Caco-2 (cell line): ENCODE data around the gene SDCCAG8. TPM values are rescaled to one million over a fixed set of nuclear protein-coding genes. Genes with fewer than 3 reads are reported as not detected.

Experiments
- BruUV-seq: library from RNA; stranded (reverse); fragments of 400-500 nt; replicated peaks from 2 replicates; lab custom pipeline; 2021; lab: Mats Ljungman, UMichigan
- CTCF ChIA-PET: fragments of 300-600 bp; sonication (Branson Sonifier 250); formaldehyde crosslinking; loops from one replicate; lab custom pipeline; 2022; ENCODE audit warnings: antibody characterized with exemption; lab: Charles Lee
- POLR2A ChIA-PET: fragments of 300-600 bp; sonication (Branson Sonifier 250); formaldehyde crosslinking; loops from one replicate; lab custom pipeline; 2022; ENCODE audit warnings: antibody characterized with exemption; lab: Charles Lee
- DNase-seq, 2 experiments: peaks; one replicate each; pipeline versions ENCODE4 v3.0.0 to v3.0.0-alpha.2; 2020 to 2022
- H3K27me3 ChIP-seq: replicated peaks from 2 replicates; pipeline ENCODE4 v1.6.0; 2011; ENCODE audit warnings: low read length; ENCODE audit not compliant: control insufficient read depth, insufficient read depth
- H3K36me3 ChIP-seq: 2 replicates; pipeline ENCODE4 v1.5.1; 2011; ENCODE audit warnings: low read length; ENCODE audit not compliant: control insufficient read depth, insufficient read depth
- H3K4me1 ChIP-seq: fragments of 250-450 bp; sonication (Bioruptor Pico); 2 replicates; pipeline ENCODE4 v1.5.1; 2020; ENCODE audit warnings: mild to moderate bottlenecking
- H3K4me3 ChIP-seq: 2 replicates; pipeline ENCODE4 v1.5.1; 2011; ENCODE audit warnings: low read depth, mild to moderate bottlenecking, control low read depth, low read length
- H3K9me3 ChIP-seq: fragments of 250-450 bp; sonication (Bioruptor Pico); 2 replicates; pipeline ENCODE4 v1.5.1; 2020; ENCODE audit warnings: mild to moderate bottlenecking, moderate library complexity
- H3K27ac Mint-ChIP-seq: one replicate; pipeline ENCODE4 v1.8.0; 2022; ENCODE audit warnings: mixed read lengths; ENCODE audit not compliant: unreplicated experiment
- H3K27me3 Mint-ChIP-seq: one replicate; pipeline ENCODE4 v1.8.0; 2022; ENCODE audit warnings: mixed read lengths; ENCODE audit not compliant: insufficient read depth, unreplicated experiment
- H3K36me3 Mint-ChIP-seq: one replicate; pipeline ENCODE4 v1.8.0; 2022; ENCODE audit warnings: mild to moderate bottlenecking, mixed read lengths; ENCODE audit not compliant: insufficient read depth, unreplicated experiment
- H3K4me1 Mint-ChIP-seq: one replicate; pipeline ENCODE4 v1.8.0; 2022; ENCODE audit warnings: low read depth, mixed read lengths; ENCODE audit not compliant: unreplicated experiment
- H3K4me3 Mint-ChIP-seq: one replicate; pipeline ENCODE4 v1.8.0; 2022; ENCODE audit warnings: mild to moderate bottlenecking, moderate library complexity, mixed read lengths; ENCODE audit not compliant: unreplicated experiment
- H3K9me3 Mint-ChIP-seq: one replicate; pipeline ENCODE4 v1.8.0; 2022; ENCODE audit warnings: mixed read lengths; ENCODE audit not compliant: unreplicated experiment
- intact Hi-C: fragments of 100-400 bp; cut with micrococcal nuclease; formaldehyde crosslinking; loops from one replicate; pipeline ENCODE4 v1.10.0; 2022; ENCODE audit not compliant: unreplicated experiment
- total RNA-seq: library from RNA; stranded (reverse); gene quantifications from 2 replicates; pipeline ENCODE4 v1.2.3, GENCODE V29; 2022
- TF ChIP-seq, protein P1 (sequence below), 2 experiments: fragments of 200-600 bp in 1 of 2; IDR thresholded peaks; 1 replicate in 1 of 2; 2 replicates in 1 of 2; pipeline versions ENCODE4 v1.5.1 to v1.8.0; 2011 to 2022; ENCODE audit warnings: antibody characterized with exemption in 1 of 2, control low read depth in 1 of 2, inconsistent platforms in 1 of 2, low read depth in 1 of 2, low read length in 1 of 2, mild to moderate bottlenecking in 1 of 2, moderate library complexity in 1 of 2; ENCODE audit not compliant: insufficient read depth in 1 of 2, severe bottlenecking in 1 of 2, unreplicated experiment in 1 of 2

The SDCCAG8 gene
- total RNA-seq, 1 experiment from 2014 or later: 23.0 TPM

DNA sequence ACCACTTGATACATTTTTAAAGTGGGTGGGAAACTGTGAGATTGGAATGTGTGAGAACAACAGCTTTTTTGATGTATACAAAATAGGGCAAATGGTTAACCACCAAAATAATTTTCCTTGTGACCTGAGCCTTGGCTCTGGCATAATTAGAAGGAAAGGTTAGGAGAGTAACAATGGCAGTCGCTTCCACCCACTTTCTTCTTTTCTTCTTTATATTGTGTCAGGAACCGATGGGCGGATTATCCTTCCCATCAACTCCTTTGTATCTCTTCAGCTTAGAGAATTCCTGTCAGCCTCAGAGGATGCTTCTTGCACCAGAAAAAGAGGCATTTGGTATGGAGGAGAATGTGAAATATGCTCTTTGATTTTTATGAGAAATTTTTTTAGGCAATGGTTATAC lies 90.6 kb downstream of the SDCCAG8 start:
- Mint-ChIP-seq H3K27ac (no peak overlapping the region), H3K4me1 (peaks cover 7% of the 10 kb centered on the region), H3K27me3 (no peaks in the 10 kb centered on the region), H3K4me3 (no peak overlapping the region), H3K36me3 (no peaks in the 10 kb centered on the region), H3K9me3 (no peaks in the 10 kb centered on the region)
- H3K4me1 ChIP-seq: no peaks in the 10 kb centered on the region
- H3K9me3 ChIP-seq: no peaks in the 10 kb centered on the region
- no TSS peak for BruUV-seq
- ChIA-PET POLR2A (no interaction called here), CTCF (no interaction called here)
- H3K4me3 ChIP-seq: no peak overlapping the region
- TF ChIP-seq, protein P1, sequence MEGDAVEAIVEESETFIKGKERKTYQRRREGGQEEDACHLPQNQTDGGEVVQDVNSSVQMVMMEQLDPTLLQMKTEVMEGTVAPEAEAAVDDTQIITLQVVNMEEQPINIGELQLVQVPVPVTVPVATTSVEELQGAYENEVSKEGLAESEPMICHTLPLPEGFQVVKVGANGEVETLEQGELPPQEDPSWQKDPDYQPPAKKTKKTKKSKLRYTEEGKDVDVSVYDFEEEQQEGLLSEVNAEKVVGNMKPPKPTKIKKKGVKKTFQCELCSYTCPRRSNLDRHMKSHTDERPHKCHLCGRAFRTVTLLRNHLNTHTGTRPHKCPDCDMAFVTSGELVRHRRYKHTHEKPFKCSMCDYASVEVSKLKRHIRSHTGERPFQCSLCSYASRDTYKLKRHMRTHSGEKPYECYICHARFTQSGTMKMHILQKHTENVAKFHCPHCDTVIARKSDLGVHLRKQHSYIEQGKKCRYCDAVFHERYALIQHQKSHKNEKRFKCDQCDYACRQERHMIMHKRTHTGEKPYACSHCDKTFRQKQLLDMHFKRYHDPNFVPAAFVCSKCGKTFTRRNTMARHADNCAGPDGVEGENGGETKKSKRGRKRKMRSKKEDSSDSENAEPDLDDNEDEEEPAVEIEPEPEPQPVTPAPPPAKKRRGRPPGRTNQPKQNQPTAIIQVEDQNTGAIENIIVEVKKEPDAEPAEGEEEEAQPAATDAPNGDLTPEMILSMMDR (IDR thresholded peaks at IDR 0.05; ENCODE audit: insufficient read depth in 1 of 2, low read depth in 1 of 2, low read length in 1 of 2, severe bottlenecking in 1 of 2, unreplicated experiment in 1 of 2): no peak
- DNase-seq: no peak
- H3K36me3 ChIP-seq: no peaks in the 10 kb centered on the region
- intact Hi-C loops: no loop called here
- H3K27me3 ChIP-seq: no peaks in the 10 kb centered on the region

DNA sequence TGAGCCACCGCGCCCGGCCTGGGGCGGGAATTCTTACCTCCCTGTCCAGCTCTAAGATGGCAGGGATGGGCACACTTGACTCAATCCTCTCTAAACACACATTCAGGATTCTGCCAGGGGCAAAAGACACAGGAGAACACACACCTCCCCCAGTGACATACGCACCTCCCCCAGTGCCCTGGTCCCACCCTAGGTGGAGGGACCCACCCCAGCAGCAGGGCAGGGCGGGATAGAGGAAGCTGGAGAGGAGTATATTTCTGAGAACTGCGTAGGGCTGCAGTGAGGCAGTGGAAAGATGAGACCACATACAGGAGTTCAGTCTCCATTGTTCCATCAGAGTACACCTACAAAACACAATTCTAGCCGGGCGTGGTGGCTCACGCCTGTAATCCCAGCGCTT lies 92.5 kb downstream of the SDCCAG8 start:
- no peak overlapping the region for H3K4me3 Mint-ChIP-seq
- H3K36me3 ChIP-seq: no peaks in the 10 kb centered on the region
- ChIA-PET CTCF (no interaction called here), POLR2A (no interaction called here)
- H3K27me3 Mint-ChIP-seq: no peaks in the 10 kb centered on the region
- H3K9me3 ChIP-seq: no peaks in the 10 kb centered on the region
- no peaks in the 10 kb centered on the region for H3K9me3 Mint-ChIP-seq
- no peaks in the 10 kb centered on the region for H3K4me1 ChIP-seq
- no peak for DNase-seq
- intact Hi-C loops: no loop called here
- H3K36me3 Mint-ChIP-seq: no peaks in the 10 kb centered on the region
- BruUV-seq: no TSS peak
- H3K4me3 ChIP-seq: no peak overlapping the region
- TF ChIP-seq, protein P1 (IDR thresholded peaks at IDR 0.05; ENCODE audit: insufficient read depth in 1 of 2, low read depth in 1 of 2, low read length in 1 of 2, severe bottlenecking in 1 of 2, unreplicated experiment in 1 of 2): no peak
- no peak overlapping the region for H3K27ac Mint-ChIP-seq
- H3K27me3 ChIP-seq: no peaks in the 10 kb centered on the region
- H3K4me1 Mint-ChIP-seq: peaks cover 7% of the 10 kb centered on the region

DNA sequence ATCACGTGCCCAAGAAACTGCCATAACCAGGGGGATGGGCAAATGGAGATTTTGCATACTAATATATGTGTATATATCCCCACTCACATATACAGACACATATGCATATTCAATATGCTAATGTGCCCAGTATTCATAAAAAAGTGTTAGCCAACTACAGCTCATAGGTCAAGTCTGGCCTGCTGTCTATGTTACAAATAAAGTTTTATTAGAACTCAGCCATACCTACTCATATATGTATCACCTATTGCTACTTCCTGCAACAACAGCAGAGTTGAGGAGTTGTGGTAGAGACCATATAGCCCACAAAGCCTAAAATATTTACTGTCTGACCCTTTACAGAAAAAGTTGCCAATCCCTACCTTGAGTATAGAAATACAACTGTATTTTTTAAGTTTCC lies 93.3 kb downstream of the SDCCAG8 start:
- no peaks in the 10 kb centered on the region for H3K27me3 ChIP-seq
- no peak for DNase-seq
- no peaks in the 10 kb centered on the region for H3K4me1 ChIP-seq
- TF ChIP-seq, protein P1 (IDR thresholded peaks at IDR 0.05; ENCODE audit: insufficient read depth in 1 of 2, low read depth in 1 of 2, low read length in 1 of 2, severe bottlenecking in 1 of 2, unreplicated experiment in 1 of 2): no peak
- Mint-ChIP-seq H3K27me3 (no peaks in the 10 kb centered on the region), H3K36me3 (no peaks in the 10 kb centered on the region), H3K4me1 (peaks cover 3% of the 10 kb centered on the region), H3K27ac (no peak overlapping the region), H3K4me3 (no peak overlapping the region), H3K9me3 (no peaks in the 10 kb centered on the region)
- H3K4me3 ChIP-seq: no peak overlapping the region
- intact Hi-C loops: no loop called here
- H3K9me3 ChIP-seq: no peaks in the 10 kb centered on the region
- POLR2A ChIA-PET: no interaction called here
- no peaks in the 10 kb centered on the region for H3K36me3 ChIP-seq
- CTCF ChIA-PET: no interaction called here
- no TSS peak for BruUV-seq
